Esophagus muscularis mucosa (tissue), 3 donors: ENCODE measurements around the gene FBXO24.

Experiments
- CTCF ChIP-seq, 3 experiments: fragments of 200-600 bp in 2 of 3; fragments of 450-650 bp in 1 of 3; sonication (generic) in 2 of 3; IDR thresholded peaks; one replicate each; pipeline ENCODE4 v1.5.1; 2017 to 2019; ENCODE audit warnings: antibody characterized with exemption in 3 of 3, mild to moderate bottlenecking in 2 of 3, moderate library complexity in 1 of 3
- POLR2A ChIP-seq: fragments of 450-650 bp; IDR thresholded peaks from one replicate; pipeline ENCODE4 v1.6.1; 2017; ENCODE audit warnings: antibody characterized with exemption, moderate library complexity, mild to moderate bottlenecking, low read depth
- POLR2AphosphoS5 ChIP-seq, 2 donors: sonication (generic); formaldehyde crosslinking; IDR thresholded peaks; one replicate each; pipeline ENCODE4 v1.6.1; 2017; ENCODE audit warnings: antibody characterized with exemption in 2 of 2

- TF ChIP-seq CTCF (IDR thresholded peaks at IDR 0.05) = no peak
- no peak for TF ChIP-seq POLR2A
- TF ChIP-seq POLR2AphosphoS5 (IDR thresholded peaks at IDR 0.05) = no peak
Measured at GRCh38 chr7:100565133-100565571, 21.0 kb upstream of the FBXO24 start.
